Ishikawa (cell line): ENCODE measurements around the gene HOMER1.

Source experiments
- CEBPB ChIP-seq: IDR thresholded peaks from 2 replicates; pipeline ENCODE4 v1.6.1; 2012
- CREB1 ChIP-seq: IDR thresholded peaks from 2 replicates; pipeline ENCODE4 v1.6.1; 2012; ENCODE audit warnings: low read depth
- EGR1 ChIP-seq: IDR thresholded peaks from 2 replicates; pipeline ENCODE4 v1.6.1; 2012
- EP300 ChIP-seq: IDR thresholded peaks from 2 replicates; pipeline ENCODE4 v1.6.1; 2012; ENCODE audit warnings: borderline replicate concordance
- FOXM1 ChIP-seq: IDR thresholded peaks from 2 replicates; pipeline ENCODE4 v1.6.1; 2012; ENCODE audit warnings: low read depth, borderline replicate concordance
- MAX ChIP-seq: IDR thresholded peaks from 2 replicates; pipeline ENCODE4 v1.6.1; 2012
- NFIC ChIP-seq: IDR thresholded peaks from 2 replicates; pipeline ENCODE4 v1.6.1; 2012
- RAD21 ChIP-seq: IDR thresholded peaks from 2 replicates; pipeline ENCODE4 v1.6.1; 2012; ENCODE audit warnings: low read depth
- TAF1 ChIP-seq: IDR thresholded peaks from 2 replicates; pipeline ENCODE4 v1.6.1; 2012; ENCODE audit warnings: low read depth, mild to moderate bottlenecking
- TCF12 ChIP-seq: IDR thresholded peaks from 2 replicates; pipeline ENCODE4 v1.6.1; 2012; ENCODE audit warnings: low read depth
- TEAD4 ChIP-seq: IDR thresholded peaks from 2 replicates; pipeline ENCODE4 v1.6.1; 2012
- YY1 ChIP-seq: IDR thresholded peaks from 2 replicates; pipeline ENCODE4 v1.6.1; 2012; ENCODE audit warnings: low read depth
- ZBTB7A ChIP-seq: IDR thresholded peaks from 2 replicates; pipeline ENCODE4 v1.6.1; 2012; ENCODE audit warnings: low read depth
- TF ChIP-seq, protein P1 (sequence below): IDR thresholded peaks from 2 replicates; pipeline ENCODE4 v1.6.1; 2012
- TF ChIP-seq, protein P2 (sequence below): IDR thresholded peaks from 2 replicates; pipeline ENCODE4 v1.6.1; 2012; ENCODE audit warnings: low read depth, mild to moderate bottlenecking

HOMER1 gene

GRCh38 chr5:79396265-79396664, 117.7 kb downstream of the HOMER1 start:
- no peak for TF ChIP-seq FOXM1
- no peak for TF ChIP-seq MAX
- TF ChIP-seq TAF1 = no peak
- TF ChIP-seq CEBPB = no peak
- TF ChIP-seq TEAD4 = no peak
- TF ChIP-seq, protein P1, sequence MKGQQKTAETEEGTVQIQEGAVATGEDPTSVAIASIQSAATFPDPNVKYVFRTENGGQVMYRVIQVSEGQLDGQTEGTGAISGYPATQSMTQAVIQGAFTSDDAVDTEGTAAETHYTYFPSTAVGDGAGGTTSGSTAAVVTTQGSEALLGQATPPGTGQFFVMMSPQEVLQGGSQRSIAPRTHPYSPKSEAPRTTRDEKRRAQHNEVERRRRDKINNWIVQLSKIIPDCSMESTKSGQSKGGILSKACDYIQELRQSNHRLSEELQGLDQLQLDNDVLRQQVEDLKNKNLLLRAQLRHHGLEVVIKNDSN = no peak

DNA sequence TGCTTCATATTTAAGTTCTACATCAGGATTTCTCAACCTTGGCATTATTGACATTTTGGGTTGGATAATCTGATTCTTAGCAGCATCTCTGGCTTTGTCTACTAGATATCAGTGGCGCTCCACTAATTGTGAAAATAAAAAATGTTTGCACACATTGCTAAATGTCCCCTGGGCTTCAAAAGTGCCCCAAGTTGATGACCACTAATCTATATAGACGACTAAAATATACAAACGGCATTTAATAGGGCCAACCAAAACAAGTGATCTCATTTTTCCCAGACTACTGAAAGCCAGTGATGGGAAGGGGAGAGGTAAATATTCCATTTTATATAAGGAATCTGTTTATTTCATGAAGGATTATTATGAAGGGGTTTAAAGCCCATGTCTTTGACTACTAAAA, 118.6 kb downstream of the HOMER1 start:
- TF ChIP-seq, protein P1 = no peak
- no peak for TF ChIP-seq RAD21

DNA sequence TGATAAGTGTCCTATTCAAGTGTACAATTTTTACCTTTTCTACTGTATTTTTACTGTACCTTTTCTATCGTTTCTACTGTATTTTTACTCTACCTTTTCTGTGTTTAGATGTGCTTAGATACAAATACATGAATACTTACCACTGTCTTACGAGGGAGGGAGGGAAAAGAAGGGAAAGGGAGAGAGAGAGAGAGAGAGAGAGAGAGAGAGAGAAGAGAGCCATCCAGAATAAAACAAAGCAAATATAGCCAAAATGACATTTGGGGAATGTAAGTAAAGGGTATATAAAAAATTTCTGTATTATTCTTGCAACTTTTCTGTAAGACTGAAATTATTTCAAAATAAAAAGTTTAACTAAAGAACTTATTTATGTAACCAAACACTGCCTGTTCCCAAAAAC, 121.2 kb downstream of the HOMER1 start:
- TF ChIP-seq TAF1 (no peak), ZBTB7A (no peak), EP300 (no peak)
- TF ChIP-seq, protein P2, sequence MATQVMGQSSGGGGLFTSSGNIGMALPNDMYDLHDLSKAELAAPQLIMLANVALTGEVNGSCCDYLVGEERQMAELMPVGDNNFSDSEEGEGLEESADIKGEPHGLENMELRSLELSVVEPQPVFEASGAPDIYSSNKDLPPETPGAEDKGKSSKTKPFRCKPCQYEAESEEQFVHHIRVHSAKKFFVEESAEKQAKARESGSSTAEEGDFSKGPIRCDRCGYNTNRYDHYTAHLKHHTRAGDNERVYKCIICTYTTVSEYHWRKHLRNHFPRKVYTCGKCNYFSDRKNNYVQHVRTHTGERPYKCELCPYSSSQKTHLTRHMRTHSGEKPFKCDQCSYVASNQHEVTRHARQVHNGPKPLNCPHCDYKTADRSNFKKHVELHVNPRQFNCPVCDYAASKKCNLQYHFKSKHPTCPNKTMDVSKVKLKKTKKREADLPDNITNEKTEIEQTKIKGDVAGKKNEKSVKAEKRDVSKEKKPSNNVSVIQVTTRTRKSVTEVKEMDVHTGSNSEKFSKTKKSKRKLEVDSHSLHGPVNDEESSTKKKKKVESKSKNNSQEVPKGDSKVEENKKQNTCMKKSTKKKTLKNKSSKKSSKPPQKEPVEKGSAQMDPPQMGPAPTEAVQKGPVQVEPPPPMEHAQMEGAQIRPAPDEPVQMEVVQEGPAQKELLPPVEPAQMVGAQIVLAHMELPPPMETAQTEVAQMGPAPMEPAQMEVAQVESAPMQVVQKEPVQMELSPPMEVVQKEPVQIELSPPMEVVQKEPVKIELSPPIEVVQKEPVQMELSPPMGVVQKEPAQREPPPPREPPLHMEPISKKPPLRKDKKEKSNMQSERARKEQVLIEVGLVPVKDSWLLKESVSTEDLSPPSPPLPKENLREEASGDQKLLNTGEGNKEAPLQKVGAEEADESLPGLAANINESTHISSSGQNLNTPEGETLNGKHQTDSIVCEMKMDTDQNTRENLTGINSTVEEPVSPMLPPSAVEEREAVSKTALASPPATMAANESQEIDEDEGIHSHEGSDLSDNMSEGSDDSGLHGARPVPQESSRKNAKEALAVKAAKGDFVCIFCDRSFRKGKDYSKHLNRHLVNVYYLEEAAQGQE = no peak

DNA sequence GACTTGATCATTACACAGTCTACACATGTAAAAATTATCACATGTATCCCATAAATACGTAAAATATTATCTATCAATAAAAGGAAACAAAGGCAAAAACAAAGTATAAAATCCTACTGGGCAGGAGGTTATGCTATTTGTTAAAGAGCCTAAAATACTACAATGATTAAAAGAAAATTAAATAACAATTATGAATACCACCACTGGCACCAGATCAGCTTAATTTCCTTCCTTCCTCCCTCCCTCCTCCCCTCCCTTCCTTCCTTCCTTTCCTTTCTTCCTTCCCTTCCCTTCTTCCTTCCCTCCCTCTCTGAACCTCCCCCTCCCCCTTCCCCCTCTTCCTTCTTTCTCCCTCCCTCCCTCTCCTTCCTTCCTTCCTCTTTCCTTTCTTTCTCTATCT, 127.3 kb downstream of the HOMER1 start:
- TF ChIP-seq MAX = no peak
- TF ChIP-seq, protein P2 = no peak
- no peak for TF ChIP-seq ZBTB7A
- no peak for TF ChIP-seq NFIC
- TF ChIP-seq TAF1 = no peak
- no peak for TF ChIP-seq TEAD4
- no peak for TF ChIP-seq CEBPB
- TF ChIP-seq RAD21 = no peak
- TF ChIP-seq CREB1 = no peak
- TF ChIP-seq FOXM1 = no peak
- no peak for TF ChIP-seq YY1
- TF ChIP-seq EP300 = no peak
- TF ChIP-seq TCF12 = no peak
- TF ChIP-seq EGR1 = no peak
- TF ChIP-seq, protein P1 = no peak

DNA sequence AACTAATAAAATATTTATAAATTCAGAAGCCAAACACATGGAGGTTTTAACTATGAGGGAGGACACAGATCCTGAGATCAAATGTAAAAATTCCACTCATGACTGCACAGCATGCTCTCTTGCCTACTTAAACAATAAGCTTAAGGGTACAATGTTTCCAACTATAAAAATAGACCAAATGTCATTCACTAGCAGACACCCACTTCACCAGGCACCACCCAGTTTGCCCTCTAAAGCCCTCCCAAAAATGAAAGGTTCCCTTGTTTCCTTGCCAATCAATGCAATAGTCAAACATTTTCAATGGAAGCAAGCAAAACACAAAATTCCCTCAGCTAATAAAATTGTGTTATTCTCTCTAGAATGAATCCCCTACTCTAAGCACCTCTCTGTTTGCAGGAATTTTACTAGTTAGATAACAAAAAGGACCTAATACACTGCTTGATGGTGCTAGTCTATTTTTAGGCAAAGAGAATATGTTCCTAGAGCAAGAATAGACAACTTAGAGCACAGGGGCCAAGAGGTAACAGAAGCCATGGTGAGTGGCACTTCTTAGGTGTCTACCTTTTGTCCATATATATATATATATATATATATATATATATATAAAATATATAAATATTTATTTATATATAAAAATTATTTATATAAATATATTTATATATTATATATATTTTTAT, 135.3 kb downstream of the HOMER1 start:
- no peak for TF ChIP-seq EP300
- TF ChIP-seq CREB1 = no peak
- no peak for TF ChIP-seq RAD21
- TF ChIP-seq EGR1 = no peak
- TF ChIP-seq YY1 = no peak
- TF ChIP-seq, protein P1 = no peak
- TF ChIP-seq TCF12 = no peak
- TF ChIP-seq, protein P2 = no peak
- no peak for TF ChIP-seq TEAD4
